NCI-H2196 (cell line): Measurements from ENCODE around the gene TRAIP.
A peak's percentile ranks its signal among the peaks of the same experiment; 100 is the strongest.

ENCODE experiments used
- DNase-seq: peaks from one replicate; lab custom pipeline; 2025; ENCODE audit not compliant: unreplicated experiment; lab: John Stamatoyannopoulos, UW

Gene TRAIP

DNA sequence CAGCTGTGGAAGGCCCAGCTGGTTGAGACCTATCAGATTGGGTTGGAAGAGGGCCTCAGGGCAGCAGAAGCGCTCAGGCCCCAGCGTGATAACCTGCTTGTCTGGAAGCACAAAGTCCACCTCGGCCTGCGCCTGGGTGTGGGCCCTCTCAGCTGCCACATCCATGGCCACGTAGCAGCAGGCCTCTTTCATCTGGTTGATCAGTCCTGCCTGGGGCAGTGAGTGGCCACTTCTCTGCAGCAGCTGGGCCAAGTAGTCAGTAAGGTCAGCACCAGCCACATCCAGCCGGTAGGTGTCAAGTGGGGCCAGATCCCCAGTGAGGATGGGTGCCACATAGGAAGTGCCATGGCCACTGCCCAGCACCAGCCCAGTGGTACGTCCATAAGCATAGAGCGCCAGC lies 17.3 kb upstream of the TRAIP start:
- DNase-seq, result no peak

DNA sequence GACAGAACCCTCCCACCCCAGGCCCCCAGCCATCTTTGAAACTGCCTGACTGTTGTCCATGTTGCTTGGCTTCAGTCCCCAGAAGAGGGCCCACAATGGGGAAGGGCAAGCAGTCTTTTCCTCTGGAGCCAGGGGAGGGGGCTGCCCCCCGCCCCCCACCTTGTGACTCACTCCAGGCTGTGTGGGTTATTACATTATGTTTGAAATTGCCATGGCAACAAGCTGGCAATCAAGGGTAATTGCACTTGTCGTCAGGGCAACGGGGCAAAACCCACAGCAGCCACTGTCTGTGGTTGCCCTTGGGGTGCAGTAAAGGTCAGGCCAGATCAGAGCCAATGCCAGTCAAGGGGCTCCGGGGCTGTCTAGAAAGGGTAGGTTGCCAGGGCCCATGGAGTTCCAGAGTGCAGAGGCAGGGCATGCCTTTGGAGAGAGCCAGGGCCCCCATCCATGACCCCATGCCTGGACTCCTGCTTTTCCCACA lies 16.5 kb upstream of the TRAIP start:
- no peak for DNase-seq

DNA sequence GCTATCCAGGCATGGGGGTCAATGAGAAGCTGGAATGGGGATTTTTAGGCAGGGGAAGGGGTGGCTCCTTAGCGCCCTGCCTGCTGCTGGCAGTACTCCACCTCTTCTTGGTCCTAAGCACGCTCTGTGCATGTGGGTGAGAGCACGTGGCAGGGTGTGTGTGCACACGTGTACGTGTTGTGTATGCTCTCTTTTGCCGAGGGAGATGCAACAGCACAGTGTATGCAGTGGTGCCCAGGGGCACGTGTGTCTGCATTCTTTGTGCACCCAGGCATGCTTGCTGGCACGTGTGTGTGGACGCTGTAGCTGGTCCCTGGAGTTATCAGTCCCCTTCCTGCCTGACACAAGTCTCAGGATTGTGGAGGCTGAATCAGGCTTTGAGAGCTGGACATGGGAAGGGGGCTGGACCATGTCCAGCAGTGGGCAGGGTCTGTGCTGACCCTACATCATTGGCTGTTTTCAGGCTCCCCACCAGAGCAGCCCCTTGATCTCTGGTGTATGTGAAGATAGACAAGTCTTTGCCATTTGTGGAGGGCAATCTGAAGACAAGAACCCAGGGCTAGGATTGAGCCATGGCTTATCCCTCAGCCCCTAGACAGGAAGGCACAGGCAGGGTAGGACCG lies 15.3 kb upstream of the TRAIP start:
- DNase-seq, result no peak

DNA sequence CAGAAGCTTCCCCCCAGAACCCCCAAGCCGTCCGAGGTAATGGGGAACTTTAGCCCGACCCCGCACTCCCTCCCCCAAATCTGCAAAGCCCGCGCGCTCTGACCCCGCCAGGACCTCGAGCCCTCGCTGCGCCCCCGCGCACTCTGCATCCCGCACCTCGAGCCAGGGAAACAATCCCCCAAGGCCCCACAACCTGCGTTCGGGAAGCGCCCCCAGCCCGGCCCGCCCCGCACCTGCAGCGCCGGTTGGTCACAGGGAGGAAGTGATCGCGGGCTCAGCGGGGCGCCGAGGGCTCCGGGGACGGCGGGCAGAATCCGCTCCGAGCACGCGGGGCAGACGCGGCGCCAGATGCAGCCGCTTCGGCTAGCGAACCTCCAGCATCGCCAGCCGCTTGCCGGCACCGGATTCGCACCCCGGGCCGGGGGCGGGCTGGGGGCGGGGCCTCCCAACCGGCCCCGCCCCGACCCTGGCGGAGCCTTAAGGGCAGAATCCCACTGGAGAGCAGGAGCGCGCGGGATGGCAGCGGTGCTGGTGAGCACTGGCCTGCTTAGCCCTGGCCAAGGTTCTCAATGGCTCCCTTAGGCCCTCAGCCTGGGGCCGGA lies 13.3 kb upstream of the TRAIP start, which contains the start of gene CAMKV:
CAMKV (minus strand) TSS at position 382 of the 602 bp plus-strand sequence. CDS start 7,518 bp downstream, outside the sequence.
- DNase-seq, result peak; percentile 32

DNA sequence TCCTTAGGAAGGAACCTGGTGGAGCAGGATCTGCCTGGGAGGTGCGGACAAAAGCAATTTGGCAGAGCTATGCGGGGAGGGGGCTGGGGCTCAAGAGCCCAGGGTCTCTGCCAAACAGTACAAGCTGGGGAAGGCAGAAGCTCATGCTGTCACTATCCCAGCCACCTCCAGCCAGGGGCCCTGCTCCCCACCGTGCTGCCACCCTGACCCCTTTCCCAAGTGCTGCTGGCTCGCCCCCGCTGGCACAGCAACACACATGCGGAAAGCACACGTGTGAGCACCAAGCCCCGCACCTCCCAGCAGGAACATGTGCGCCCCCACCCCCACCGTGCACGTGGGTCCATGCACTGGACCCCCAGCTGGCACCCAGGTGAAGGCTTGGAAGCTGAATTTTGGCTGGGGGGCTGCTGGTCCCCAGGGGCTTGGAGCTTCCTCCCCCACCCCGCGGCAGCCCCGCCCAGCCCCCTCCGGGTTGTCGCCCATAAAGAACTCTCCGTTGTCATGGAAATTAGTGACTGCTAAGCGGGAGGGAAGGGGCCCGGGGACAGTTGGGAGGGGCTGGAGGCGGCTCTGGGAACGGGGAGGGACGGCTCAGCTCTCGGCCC lies 12.6 kb upstream of the TRAIP start:
- no peak for DNase-seq

DNA sequence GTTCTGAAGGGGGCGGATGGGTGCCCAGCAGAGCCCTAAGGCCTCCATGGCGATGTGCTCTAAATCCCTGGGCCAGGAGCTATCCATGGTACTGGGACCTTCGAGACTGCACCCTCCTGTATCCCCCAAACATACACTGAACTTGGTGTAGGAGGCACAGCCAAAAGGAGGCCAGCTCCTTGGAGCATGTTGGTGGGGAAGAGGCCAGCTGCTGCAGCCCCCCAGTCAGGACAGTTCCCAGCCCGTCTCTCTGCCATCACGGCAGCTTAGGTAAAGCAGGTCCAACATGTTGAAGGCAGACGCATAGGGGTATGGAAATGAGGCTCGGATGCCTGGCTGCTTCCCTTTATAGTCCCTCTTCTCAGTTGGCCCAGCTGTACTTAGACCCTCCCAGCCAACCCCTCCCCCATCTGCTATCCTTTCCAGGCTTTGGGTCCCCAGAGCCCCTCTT lies 11.5 kb upstream of the TRAIP start:
- no peak for DNase-seq

DNA sequence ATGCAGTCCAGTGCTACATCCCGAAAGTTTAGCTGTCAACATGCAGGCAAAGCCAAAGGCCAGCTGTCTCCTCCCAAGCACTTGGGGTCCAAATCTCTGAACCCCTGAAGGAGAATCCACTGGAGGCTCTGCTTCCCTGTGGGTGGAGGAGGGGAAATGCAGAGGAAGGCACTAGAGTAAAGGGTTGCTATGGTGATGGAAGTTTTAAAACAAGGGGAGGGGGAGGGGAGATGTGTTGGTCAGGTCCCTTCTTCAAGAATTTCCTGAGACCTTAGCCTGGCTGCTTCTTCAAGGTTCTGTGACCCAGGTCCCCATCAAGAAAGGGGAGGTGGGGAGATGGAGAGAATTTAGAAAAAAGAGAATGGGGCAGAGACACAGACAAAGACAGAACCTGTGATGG lies 11.0 kb upstream of the TRAIP start:
- DNase-seq, result no peak

DNA sequence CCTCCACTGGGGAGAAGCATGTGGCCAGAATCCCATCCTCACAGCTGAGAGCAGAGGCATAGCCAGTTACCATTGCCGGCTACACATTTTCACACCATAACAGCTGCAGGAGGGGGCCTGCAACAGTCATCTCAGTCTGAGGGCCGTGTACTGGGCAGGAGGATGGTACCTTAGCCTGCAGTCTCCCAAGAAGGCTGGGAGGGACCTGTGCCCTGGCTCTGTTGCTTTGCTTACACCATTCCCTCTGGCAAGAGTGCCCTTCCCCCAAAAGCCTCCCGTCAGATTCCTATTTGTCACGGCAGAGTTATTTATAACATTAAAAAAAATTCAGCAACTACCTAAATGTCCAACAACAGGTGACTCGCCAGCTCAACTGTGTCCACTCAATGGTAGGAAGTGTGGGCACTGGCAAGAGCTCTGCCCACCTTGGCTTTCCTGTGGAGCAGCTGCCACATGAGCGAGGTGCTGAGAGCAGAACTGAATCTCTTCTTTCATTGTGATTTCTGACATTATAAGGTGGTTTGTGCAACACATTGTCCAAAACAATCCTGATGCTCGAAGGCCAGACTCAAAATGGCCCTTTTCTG lies 8.9 kb upstream of the TRAIP start:
- no peak for DNase-seq

DNA sequence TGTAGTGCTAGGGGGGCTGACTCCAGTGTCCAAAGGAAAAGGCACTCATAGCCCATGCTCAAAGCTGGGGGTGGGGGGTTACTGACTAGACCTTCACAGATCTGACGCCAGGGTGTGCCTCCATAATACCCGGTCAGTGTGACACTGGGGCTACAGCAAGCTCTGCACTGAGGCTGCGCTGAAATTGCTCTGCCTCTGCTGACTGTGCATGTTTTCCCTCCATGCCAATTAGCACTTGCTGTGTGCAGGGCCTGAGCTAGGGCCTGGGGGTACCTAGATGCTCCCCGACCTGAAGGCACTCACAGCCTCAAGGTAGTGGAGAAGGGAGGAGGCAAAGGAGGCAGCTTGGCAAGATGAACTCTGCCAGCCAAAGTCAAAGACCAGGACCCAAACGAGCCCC lies 8.1 kb upstream of the TRAIP start:
- no peak for DNase-seq

DNA sequence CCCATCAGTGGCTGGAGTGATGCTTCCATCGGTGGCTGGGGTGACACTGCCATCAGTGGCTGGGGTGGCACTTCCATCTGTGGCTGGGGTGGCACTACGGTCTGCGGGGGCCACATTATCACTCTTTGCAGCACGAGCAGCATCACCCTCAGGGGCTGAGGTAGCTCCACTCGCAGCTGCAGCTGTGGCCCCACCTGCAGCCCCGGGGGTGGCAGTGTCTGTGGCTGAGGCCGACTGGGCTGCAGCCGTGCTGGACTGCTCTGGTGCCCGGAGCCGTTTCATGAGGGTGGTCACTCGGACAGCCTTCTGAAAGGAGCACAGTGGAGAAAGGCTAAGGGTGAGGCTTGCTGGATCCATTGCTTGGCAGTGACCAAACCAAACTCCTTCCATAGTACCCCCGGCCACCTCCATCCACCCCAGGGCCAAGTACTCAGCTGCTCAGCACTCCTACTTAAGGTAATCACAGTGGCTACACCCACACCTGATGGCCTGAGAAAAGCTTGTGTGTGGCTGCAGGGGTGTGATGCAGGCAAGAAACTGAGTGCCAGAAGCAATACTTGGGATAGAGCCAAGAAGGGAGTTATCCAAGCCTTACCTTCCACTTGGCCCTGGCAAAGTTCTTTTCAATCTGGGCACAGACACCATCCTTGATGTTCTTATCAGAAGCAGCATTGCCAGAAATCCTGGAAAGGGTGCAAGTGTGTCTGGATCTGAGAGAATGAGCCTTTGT lies 3.4 kb upstream of the TRAIP start:
- DNase-seq, result no peak

DNA sequence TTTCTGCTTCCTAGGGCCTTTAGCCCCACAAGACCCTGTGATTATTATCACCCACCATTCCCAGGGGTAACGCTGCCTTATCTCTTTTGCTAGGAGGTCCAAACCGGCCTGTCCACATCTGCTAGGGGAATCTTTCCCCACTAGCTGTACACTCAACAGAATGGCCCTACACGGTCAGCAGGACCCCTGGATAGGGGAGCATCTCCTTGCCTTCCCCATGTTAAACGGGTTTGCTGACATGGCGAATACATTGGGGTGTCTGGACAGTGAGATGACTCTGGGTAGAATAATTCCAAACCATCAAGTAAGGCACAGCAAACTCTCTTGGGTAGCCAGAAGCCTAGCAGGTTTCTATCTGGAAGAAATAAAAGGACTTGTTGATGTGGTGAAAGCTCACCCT lies 702 bp downstream of the TRAIP start:
- DNase-seq, result no peak

DNA sequence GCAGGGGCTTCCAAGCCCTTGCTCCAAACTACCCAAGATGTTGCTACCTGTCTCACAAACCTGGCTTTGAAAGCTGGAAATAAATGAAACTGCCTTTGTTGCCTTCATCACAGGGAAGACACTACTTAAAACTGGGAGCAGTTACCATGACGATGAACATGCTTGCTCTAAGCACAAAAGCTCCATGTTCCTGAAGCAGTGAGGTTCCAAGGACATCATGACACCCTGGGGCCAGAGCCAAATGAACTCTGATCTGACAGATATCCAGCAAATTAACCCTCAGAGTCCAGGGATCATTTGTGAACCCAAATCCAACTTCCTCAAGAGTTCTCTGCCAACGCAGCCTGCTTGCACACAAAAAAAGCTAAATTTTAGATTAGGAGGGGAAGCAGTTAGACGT lies 10.7 kb downstream of the TRAIP start:
- no peak for DNase-seq

DNA sequence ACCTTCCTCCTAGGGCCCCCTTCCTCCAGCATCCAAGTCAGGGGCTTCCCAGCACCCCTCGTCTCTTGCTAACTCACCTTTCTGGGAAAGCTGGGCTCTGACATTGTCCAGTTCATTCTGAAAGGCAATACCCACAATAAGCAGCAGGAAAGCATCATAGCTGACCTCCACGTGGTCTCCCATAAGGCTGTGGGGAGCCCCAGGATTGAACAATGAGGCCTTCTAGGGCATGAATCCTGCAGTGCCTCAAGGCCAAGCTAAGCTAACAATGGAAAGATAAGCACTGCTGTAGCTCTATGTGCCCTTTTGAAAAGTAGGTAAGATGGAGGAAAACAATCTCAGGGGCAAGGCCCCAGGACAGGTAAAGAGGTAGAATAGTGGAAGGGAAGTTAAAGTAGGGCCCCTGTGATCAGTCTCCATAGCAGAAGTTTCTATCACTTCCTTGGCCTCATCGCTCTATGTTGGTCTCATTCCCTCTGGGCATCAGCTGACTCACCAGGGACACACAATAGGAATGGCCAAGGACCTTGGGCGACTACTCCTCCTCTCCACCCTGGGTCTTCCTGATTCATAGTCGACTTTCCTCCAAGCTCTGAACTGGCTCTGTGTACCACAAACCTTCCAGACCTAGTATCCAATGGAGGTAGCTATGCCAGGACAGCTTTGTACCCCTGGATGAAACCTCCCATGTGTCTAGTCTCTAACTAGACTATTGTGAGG lies 11.7 kb downstream of the TRAIP start:
- DNase-seq, result no peak

DNA sequence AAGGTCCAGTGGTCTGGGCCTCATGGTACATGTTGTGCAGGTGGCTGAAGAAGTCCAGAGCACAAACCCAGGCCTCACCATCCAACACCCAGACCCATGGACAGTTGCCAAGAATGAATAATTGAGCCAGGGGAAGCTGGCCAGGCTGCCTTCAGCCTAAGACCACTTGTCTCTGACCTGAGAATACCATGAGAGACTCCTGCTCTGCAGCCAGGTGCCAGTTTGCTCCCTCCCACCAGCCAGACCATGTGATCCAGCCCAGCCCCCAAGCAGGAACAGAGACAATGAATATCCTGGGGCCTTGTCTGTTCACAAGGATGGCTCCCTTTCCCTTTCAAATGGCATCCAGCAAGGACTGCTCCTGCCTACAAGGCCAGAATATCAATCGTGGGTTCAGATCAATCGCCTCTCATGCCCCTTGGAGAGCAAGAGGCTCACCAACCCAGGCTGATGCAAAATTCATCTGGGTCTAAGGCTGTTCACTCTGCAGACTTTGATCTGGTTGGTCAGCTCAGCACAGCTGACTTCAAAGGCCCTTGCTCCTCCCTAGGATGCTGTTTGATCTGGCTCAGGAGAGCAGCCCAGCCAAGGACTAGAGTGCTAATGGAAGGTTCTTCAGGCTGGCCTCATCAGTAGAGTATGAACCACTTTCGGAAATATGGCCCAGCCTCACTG lies 13.4 kb downstream of the TRAIP start:
- peak; percentile 20 for DNase-seq

DNA sequence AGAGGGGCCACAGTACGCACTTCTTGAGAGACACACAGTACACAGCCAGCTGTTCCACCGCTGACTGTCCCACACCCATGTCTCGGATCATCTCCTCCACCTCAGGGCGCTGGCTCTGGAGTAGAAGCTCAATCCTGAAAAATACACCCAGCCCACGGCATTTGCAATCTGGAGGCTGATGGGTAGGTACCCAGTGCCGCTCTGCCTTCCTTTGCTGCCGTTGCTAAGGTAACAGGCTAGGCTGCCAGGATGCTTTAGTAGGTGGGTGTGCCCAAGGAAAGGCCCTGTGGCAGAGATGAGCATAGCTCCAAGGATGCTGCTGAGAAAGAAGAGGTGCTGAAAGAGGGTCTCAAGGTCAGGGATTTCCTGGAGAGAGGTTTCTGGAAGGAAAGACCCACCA lies 14.6 kb downstream of the TRAIP start:
- peak; percentile 2 for DNase-seq

DNA sequence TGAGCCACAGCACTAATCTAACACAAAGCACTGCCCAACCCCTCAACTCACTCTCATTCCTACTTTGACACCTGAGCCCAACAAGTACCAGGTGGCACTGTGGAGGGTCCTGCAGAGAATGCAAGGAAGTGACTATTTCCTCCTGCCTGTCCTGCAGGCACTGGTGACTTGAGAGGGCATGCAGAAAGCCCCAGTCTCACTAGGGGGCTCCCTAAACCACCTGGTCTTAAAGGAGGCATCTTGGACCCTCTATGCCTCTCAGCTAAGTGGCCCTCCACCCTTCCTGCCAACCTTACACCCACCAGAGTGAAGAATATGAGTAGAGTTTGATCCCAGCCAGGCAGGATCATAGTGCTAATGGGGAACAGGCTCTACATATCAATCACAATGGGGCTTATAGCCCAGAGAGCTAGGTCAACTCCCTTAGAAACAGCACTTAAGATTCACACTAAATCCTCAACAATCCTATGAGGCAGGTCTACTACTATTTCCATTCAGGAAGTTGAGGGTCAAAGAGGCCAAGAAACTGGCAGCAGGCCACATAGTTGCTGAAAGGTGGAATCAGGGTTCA lies 15.2 kb downstream of the TRAIP start:
- DNase-seq, result peak; percentile 23

DNA sequence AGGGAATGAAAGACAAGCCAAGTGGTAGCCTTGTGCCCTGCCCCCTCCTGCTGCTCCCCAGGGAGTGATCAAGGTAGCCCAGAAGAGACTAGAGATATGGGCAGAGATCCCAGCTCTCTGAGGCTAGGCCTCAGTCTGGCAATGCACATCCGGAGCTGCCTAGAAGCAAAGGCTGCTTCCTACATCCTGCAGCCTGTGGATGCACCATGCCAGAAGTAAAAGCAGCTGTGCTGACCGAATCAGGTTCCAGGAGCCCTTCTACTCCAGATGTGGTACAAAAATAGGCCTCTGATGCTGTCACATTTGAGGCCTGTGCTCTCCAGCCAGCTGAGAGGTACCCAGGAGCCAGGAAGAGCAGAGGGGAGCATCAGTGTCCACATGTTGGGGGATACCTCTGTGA lies 16.0 kb downstream of the TRAIP start:
- DNase-seq, result no peak

DNA sequence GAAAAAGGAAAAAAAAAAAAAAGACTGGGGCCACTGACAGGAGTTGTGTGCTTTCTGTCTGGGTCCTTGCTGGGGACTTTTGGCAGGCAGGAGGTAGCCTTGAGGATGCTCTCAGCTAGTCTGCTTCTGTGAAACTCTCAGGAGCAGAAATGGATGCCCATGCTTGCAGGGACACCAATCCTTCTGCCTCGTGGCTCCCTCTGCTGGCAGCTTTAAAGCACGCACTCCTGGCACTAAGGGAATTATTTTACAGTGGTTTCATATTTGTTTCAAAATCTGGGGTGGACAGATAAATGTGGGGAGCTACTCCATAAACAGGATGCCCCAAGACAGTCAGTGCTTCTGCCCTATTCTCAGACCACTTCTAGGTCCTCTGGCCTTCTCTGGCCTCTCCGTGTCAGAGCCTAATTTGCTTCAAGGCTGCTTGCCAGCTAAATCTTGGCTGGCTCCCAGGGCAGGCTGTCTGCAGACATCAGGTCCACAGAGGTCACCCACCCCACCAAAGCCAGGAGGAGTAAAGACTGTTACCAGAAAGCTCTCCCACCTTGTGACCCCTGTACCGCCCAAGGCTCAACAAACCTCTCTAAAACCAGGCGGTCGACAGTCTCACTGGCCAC lies 17.1 kb downstream of the TRAIP start:
- DNase-seq, result peak; percentile 64

DNA sequence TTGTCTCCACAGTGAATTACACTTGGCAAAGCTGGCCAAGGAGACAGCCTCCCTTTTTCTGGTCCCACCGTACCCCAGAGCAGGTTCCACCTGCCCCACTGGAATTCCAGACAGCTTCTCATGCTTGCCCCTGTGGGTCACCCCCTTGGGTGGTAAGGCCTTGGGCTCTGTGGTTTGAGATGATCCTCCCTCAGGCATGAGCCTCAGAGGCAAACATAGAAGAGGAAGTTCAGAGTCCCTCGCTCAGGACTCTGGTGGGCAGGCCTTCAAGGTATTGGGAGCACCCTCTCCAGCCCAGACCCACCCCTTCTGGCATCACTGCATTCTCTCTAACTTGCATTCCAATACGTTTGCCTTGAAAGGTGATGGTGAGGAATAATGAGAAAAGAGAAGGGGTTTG lies 25.0 kb downstream of the TRAIP start:
- DNase-seq, result no peak
